OCI-M2 (cell line): ENCODE data around the gene FBN2.
"Not testable (repeated sequence)": the region's sequence is repeated elsewhere in the genome, so short reads cannot be mapped to it uniquely, and the experiment has no call there.

Source experiments
- DNase-seq: peaks from one replicate; lab custom pipeline; 2025; ENCODE audit not compliant: unreplicated experiment; lab: John Stamatoyannopoulos, UW

FBN2 gene

DNA sequence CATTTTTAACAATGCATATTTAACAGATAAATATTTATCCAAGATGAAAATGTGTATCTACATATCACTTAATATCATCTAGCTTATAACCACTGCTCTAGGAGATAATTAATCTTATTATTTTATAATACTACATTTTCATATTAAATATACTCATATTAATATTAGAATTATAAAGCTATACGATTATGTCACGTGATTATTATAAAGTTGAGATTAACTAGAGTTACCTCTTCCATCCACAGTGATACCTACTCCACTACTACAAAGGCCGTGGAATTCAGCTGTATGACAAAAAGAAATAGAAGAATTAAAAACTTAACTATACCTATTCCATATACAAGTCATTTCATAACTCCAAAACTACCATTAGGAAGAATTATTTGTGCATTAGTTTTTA lies 171.9 kb downstream of the FBN2 start:
- DNase-seq, result no peak

DNA sequence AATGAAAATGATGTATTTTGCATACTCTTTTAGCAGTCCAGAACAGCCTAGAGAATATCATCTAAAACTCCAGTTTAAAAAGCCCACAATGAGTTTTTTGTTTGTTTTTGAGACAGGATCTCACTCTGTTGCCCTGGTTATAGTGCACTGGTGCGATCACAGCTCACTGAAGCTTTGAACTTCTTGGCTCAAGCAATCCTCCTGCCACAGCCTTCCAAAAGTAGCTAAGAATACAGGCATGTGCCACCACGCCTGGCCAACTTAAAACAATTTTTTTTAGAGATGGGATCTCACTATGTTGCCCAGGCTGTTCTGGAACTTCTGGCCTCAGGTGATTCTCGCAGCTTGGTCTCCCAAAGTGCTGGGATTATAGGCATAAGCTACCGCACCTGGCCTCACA lies 175.7 kb downstream of the FBN2 start:
- DNase-seq, result no peak

DNA sequence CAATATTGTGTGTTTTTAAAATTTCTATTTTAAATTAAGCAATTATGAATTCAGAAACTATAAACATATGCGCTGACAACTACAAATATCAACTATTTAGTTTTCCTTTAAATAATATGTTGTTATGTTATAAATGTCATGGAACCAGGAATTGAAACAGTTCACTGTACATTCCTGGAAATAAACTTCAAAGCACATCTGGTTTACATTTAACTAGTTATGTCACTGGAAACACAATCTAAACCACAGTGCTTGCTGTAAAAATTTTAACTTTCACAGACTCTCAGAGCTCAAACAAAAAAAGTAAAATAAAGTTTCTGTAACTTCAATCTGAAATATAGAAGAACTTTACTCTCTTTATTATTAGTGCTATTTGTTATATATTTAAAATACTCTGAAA lies 179.2 kb downstream of the FBN2 start:
- no peak for DNase-seq

DNA sequence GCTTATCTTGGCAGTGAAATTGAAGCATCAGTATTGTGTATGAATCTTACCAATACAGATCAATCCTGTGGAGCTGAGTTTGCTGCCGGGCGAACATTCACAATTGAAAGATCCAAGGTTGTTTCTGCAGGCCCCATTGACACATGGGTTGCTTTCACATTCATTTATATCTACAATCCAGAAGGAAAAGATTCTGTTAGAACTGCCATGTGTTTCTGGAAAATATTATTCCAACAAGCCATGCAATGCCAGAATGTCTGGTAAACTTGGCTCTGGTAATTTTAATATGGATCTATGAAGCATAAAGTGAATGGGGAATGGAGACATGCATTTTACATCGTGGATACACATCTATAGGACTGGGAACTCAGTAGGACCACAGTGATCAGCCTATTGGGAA lies 180.8 kb downstream of the FBN2 start:
- no peak for DNase-seq

DNA sequence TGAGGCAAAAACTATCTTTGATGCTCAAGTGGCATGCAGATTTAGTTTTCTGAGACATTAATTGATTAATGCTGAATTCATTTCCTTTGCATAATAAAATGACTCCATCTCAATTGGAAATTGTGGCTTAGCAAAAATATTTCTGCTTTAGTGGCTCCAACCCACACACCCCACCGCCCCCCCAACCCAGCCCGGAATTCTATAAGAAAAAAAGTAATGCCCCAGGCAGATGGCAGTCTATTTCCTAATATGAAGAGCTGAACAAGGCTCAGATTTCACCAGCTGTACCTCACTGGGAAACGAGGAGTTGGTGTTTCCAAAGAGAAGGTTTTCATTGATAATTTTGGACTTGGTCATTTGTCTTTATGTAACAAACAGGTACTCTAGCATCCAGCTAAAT lies 182.1 kb downstream of the FBN2 start:
- DNase-seq, result no peak

DNA sequence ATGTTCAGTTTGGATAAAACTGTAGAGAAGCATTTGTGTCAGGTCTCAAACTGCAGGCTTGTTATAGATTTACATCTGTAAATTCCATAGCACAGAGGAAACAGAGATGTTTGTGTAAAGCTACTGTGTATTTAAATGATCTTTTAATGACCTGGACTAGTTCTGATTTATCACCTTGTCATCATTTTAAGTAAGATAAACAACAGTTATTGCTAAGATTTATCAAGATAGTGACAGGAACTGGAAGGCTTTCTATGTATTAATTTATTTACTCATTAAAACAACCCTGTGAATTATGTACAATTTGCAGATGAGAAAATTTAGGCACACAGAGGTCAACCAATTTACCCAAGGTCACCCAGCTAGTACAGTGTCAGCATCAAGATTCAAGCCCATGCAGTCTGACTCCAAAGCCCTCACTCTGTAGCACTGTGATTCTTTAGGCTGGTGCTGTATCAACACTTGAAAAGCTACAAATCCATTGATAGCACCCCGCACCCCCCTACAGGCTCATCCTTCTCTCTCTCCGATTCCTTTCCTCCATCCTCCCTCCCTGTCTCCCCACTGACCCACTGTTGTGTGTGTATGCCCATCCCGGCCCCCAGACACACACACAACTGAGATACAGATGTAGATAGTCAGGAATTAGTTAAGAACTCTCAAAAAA lies 184.5 kb downstream of the FBN2 start:
- no peak for DNase-seq

DNA sequence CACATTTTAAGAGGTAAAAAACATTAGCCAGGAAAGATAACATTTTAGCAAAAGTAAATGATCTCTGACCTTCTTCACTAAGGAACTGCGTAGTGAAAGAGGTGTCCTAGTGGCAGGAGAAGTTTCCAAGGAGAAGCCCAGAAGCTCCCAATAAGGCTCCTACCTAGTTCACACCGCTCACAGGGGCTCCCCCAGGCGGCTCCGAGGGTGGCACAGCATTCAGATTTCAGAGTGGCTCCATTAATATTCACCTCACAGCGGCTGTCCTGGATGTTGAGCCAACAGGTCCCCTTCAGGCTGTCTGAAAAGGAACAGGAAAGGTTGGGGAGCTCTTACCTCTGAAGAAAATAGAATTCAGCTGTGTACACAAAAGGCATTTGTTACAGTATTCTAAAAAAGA lies 187.3 kb downstream of the FBN2 start:
- no peak for DNase-seq

DNA sequence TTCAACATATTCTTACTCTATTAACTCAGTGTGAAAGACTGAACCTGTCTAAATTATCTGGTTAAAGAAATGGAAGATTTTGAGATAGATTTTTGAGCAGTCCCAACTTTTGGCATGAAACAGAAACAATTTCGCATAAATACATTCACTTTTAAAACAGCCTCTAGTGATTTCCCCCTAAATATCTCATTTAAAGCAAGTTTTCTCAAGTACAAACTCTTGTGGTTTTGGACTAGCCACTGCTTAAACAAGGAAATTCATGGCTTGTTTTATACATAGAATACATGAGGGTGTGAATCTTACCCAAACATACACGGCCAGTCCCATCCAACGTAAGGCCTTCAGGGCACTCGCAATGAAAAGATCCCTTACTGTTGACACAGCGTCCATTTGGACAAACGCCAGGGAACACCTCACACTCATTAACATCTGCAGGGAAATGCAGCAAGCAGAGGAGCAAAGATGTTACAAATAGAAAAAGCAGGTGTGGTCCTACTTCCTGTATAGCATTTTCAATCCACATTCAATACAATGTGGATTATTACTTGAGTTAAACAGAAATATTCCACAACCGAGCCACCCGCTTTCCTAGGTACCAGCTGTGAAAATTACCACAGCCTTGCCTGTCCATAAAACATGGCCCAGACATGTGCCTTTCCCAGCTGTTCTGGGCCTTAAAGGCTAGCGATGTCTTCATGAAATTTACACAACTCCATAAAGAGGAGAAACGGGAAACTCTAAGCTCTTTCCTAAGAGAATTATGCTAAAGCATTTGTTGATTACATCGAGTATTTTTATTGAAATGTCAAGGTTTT lies 188.8 kb downstream of the FBN2 start:
- DNase-seq, result no peak

DNA sequence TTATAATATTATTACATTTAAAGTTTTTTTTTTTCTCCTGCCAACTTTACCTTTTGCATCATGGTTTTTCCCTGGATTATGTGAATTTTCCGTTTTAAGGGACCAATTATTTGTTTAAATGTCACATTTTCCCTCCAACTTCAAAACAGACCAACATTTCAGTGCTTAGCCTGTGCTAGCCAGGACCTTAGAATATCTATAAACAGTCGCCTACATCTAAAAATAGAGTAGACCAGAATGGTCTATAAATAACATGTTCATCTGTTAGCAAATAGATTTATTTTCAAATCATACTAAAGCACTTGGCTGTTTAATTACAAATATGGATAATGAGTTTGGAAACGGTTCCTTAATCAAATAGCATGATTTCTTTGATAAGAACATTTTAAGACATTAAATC lies 192.0 kb downstream of the FBN2 start:
- DNase-seq, result no peak

DNA sequence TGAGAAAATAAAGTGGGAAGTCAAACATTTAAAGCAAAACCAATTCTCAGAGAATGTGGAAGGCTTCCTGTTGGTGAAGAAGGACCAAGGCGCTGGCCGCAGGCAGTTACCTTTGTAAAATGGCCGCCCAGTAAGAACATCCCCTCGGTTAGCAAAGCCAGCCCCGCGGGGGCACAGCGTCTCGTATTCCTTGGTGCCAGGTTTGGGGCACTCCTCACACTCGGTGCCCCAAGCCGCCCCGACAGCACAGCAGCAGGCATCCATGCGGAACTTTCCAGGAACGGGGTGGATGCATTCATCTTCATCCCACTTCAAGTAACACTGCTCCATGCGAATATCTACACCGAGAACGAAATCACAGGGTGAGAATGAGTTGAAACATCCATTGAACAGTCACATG lies 192.8 kb downstream of the FBN2 start:
- DNase-seq, result no peak

DNA sequence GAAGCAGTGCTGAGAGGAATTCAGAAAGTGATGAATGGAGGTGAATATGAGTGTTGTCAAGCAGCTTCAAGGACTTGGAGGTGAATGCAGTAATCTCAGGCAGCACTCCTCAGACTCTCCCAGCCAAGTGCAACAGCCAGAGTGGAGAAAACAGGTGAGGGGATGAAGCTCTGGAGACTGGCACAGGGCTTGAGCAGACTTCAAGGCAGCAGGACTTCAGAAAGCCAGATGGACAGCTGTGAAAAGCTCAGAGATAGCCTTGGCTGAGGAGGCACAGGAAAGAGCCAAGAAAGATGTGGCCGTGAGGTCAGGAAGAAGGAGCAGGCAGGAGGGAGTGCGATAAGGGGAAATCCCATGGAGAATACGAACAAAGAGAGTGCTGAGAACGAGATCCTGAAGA lies 194.9 kb downstream of the FBN2 start:
- no peak for DNase-seq

DNA sequence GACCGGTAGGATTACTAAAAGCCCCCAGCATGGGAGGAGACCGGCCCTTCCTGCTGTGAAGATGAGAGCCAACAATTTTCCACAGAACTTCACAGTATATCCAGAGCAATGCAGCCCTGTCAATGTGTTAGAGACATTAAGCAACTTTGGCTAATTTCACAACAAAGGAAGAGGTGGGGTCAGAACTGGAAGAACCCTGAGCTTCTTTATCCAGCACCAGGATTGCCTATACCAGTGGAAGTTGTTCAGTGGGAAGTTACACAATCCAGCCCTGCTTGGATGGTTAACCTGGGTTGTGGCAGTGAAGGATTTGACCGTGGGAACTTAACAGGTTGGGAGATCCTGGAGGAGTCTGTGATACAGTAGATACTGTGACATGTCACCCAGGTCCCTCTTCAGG lies 197.0 kb downstream of the FBN2 start:
- DNase-seq, result no peak

DNA sequence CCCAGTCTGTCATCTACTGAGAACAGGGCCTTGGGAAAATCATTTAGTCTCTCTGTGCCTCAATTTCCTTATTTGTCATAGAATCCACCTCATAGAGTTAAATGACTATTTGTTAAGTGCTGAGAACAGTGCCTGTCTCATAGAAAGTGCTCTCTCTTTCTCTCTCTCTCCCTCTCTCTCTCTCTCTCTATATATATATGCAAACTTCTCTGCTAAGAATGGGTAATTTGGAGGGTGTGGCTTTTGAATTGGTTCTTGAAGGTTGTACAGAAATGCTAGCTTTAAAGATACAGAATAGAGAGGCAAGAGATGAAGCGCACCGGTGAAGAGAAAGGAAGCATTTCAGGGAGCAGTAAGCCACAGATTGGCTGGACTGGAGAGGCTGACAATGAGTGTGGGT lies 197.4 kb downstream of the FBN2 start:
- DNase-seq, result no peak

DNA sequence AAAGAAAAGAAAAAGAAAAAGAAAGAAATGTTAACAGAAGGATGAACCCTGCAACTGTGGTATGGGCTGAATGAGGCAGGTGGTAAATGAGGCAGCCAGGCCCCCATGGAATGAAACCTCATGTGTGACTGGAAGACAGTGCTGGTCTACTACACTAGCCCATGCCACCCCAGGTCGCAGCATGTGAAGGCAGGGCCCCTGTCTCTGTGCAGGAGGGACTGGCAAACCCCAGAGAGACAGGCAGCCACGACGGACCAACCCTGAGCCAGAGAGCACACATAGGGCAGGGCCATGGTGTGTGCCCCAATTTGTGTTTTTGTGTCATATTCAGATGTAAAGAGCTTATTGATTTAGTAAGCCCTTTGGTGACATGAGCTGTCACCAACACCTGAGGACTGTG lies 198.5 kb downstream of the FBN2 start:
- no peak for DNase-seq

DNA sequence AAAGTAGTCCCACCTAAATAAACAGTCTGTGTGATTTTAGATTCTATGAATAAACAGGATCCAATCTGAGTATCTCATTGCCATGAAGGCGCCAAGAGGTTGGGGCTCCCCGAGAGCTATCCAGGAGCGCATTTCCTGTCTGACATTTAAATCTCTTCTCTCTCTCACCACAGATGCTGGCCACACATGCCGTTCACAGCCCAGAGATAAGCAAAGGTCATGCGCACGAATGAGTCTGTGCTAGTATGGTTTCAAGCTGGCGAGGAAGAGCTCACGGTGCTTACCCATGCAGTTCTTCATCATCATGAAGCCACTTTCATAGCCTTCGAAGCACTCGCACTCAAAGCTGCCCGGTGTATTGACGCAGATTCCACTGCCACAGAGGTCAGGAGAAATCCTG lies 199.4 kb downstream of the FBN2 start:
- no peak for DNase-seq

DNA sequence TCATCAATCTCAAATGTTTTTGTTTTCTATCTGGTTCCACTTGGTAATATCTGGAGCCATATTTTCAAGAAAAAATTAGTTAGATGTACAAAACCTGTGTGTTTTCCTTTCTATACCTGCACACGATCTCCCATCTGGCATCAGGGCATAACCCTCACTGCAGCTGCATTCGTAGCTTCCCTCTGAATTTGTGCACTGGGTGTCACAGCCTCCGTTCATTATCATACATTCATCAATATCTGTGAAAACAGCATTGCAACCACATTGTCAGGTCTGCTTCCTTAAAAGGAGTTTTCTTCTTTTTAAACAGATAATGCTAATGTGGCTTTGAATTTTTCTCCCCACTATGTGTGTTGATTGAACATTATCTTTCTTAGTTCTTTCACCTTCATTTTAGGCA lies 202.7 kb downstream of the FBN2 start:
- DNase-seq, result no peak

DNA sequence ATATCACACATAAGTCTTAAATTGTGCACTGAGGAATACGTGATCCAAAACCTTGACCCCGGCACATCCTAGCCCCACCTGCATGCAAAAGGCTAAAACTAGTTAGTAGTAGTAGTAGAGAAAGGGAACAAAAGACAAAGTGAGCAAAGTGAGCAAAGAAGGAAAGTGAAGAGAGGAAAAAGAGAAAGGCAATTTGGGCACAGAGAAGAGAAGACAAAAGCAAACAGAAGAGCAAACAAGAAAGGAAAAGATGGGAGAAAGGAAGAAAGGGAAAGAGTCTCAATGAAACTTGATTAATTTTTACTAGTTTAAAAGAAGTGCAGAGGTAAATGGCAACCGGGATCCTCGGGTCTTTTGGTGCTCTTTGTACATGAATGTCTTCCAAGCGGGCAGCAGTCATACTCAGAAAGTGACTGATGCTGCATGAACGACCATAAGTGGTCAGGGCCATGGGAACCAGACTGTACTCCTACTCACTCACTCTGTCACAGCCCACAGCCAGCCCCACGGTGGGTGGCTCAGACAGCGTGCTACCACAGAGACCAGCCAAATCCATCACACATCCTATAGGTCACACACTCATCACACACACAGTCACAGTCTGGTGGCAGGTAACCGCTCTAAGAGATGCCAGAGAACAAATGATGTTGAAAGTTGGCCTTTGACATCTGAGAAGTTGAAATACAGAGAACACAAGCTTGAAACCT lies 203.9 kb downstream of the FBN2 start:
- DNase-seq, result no peak

DNA sequence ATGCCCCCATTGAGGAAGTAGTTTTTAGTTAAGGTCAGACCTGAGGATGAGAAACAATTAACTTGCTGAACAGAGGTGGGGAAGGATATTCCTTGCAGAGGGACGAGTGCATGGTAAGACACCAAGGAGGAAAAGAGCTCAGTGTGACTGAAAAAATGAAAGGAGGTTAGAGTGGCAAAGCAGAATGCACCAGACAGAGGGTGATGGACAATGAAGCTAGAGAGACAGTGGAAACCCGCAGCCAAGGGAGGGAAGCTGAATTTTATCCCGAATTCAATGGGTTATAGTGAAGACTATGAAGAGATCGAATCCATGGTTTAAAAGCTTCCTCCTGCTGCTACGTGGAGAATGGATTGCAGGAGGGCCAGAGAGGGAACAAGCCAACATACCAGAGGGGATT lies 206.8 kb downstream of the FBN2 start:
- no peak for DNase-seq

DNA sequence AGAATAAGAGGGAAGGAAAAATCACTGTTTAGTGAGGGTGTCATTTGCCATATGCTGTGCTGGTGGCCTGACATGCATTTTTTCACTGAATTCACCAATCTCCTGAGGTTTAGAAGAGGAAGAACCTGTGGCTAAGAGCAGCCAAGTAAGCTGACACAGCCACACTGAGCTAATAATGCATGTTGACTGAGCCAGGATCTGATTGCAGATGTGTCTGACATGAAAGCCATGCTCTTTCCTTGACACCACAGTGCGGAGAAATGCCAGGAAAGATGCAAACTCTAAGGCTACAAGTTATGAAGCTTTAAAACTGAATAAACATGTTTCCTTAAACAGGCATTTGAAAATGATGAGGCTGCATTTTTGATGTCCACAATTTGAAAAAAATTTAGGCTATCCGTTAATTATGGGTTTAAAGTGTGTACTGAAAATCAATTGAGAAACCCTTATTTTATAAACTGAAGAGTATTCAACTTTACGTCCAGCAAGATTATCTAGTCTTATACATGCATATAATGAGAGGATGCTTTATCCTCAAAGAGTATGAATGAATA lies 208.6 kb downstream of the FBN2 start:
- DNase-seq, result no peak

DNA sequence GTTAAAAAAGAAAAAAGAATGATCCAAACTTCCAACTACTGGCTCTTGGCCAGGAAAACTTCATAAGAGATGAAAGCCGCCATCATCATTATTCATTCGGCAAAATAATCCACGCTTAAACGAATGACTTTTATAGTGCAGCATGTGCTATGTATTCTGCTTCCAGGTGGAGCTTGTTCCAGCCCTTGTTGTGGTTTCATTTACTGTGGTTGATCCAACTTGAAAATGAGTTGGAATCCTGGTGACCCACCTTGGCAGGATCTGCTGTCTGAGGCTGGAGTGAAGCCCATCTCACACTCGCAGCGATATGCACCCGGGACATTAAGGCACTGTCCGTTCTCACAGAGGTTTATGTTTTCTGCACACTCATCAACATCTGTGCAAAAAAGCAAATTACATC lies 209.6 kb downstream of the FBN2 start:
- DNase-seq, result no peak

DNA sequence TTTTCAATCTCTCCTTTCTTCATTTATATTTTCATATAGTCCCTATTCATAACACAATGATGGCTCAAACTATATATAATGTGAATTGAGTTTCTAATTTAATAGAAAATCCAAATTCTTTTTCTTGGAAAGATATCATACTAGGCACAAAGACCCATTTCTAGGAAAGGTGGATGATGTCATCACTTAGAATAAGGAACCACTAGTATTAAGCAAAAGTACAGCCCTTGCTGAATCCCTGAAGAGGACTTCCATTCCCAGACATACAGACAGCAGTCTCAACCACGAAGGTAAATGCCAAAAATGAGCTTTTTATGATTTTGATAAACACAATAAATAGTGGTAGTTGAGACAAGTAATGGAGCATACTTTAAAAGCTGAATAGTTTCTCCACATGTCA lies 210.0 kb downstream of the FBN2 start:
- no peak for DNase-seq

DNA sequence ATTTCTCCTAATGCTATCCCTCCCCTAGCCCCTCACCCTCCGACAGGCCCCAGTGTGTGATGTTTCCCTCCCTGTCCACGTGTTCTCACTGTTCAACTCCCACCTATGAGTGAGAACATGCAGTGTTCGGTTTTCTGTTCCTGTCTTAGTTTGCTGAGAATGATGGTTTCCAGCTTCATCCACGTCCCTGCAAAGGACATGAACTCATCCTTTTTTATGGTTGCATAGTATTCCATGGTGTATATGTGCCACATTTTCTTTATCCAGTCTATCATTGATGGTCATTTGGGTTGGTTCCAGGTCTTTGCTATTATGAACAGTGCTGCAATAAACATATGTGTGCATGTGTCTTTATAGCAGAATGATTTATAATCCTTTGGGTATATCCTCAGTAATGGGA lies 216.6 kb downstream of the FBN2 start:
- not testable (repeated sequence) for DNase-seq
